CD4-positive, alpha-beta T cell treated with Interleukin-10 for 1 hour (primary cell): ENCODE data around the gene KRTAP9-4.
"Not testable (repeated sequence)": the region's sequence is repeated elsewhere in the genome, so short reads cannot be mapped to it uniquely, and the experiment has no call there.

Experiments used
- DNase-seq: peaks from one replicate; pipeline ENCODE4 v3.0.0-alpha.2; 2020

The KRTAP9-4 gene, protein sequence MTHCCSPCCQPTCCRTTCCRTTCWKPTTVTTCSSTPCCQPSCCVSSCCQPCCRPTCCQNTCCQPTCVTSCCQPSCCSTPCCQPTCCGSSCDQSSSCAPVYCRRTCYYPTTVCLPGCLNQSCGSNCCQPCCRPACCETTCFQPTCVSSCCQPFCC

DNA sequence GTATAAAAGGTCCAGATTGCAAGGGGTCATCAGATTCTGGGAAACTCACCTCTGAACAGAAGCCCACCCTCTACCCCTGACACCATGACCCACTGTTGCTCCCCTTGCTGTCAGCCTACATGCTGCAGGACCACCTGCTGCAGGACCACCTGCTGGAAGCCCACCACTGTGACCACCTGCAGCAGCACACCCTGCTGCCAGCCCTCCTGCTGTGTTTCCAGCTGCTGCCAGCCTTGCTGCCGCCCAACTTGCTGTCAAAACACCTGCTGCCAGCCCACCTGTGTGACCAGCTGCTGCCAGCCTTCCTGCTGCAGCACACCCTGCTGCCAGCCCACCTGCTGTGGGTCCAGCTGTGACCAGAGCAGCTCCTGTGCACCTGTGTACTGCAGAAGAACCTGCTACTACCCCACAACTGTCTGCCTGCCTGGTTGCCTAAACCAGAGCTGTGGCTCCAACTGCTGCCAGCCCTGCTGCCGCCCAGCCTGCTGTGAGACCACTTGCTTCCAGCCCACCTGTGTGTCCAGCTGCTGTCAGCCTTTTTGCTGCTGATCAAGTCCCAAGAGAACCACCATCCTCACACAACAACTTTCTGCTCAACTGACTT, at the start of gene KRTAP9-4:
KRTAP9-4 (plus strand) TSS at position 51 of the 604 bp plus-strand sequence; CDS start at position 85, 34 bp downstream.
- DNase-seq, result not testable (repeated sequence)

DNA sequence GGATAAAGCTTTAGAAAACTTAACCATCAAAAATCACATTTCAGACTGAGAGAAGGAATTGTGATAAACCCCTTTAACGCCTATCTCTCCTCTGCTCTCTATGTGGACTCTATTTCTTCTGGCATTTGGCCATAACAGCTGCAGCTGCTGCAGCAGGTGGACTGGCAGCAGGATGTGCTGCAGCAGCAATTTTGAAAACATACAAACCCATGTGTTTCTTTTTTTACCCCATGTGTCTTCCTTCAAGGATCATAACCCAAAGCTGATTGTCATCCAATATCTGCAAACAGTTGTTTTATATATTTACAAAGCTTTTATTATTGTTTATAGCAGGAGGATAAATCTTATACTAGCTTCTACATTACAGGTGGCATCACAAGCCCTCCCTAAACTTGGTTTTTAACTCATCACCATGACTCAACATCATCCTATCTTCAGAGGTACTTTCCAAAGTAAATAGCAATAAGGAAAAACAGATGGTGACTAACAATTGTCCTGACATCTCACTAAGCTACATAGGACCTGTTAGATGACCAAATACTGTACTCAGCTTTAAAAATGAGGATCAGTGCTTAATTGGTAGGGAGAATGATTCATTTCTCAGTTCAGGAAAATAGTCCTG, 37.5 kb upstream of the KRTAP9-4 start:
- DNase-seq, result no peak

DNA sequence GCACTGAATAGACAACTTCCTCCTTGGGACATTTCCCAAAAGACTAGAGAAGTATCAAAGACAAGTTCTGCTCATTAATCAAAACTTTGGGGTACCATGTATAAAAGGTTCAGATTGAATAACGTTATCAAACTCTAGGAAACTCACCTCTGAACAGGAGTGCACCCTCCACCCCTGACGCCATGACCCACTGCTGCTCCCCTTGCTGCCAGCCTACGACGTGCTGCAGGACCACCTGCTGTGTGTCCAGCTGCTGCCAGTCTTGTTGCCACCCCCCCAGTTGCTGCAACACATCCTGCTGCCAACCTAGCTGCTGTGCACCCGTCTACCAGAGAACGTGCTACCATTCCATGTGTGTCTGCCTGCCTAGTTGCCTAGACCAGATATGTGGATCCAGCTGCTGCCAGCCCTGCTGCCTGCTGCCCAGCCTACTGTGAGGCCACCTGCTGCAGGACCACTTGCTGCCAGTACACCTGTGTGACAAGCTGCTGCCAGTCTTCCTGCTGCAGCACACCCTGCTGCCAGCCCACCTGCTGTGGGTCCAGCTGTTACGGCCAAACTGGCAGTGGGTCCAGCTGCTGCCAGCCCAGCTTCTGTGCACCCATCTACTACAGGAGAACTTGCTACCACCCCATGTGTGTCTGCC, 36.8 kb upstream of the KRTAP9-4 start:
- no peak for DNase-seq

DNA sequence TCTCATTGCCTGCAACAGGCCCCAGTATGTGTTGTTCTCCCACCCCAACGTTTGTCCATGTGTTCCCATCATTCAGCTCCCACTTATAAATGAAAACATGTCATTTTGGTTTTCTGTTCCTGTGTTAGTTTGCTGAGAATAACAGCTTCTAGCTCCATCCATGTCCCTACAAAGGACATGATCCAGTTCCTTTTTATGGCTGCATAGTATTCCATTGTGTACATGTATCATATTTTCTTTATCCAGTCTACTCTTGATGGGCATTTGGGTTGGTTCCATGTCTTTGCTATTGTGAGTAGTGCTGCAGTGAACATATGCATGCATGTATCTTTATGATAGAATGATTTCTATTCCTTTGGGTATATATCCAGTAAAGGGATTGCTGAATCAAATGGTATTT, 33.8 kb upstream of the KRTAP9-4 start:
- no peak for DNase-seq

DNA sequence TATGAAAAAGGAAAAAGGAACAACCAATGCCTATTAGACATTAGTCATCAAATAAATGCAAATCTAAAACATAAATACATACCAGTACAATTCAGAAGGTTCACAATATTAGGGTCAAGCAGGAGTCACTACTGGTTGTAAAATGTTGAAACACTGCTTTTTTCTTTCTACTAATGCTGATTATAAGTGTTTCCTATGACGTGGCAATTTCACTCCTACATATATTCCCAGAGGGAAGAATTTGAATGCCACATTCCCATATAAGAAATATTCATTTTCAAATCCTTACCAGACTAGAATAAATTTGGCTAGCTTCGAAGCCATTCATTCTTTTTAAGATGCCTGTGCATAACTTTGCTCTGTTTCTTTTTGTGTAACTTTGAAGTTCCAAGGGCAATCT, 25.7 kb upstream of the KRTAP9-4 start:
- DNase-seq, result no peak

DNA sequence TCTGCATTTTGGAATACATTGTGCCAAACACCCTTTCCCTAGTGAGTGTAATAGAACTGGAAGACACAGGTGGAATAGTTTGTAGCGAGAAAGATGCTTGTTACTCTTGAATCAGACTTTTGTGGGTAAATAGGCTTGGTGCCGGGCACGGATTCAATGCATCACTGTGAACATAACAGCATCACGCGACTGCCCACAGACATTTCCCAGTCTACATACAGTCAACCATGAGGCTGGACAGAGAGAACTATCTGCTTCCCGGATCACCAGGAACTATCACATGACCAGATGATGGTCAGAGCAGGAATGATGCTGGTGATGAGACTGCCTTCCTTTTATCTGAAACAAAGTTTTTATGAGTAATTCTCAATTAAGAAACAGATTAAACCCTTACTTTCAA, 23.4 kb upstream of the KRTAP9-4 start:
- DNase-seq, result no peak

DNA sequence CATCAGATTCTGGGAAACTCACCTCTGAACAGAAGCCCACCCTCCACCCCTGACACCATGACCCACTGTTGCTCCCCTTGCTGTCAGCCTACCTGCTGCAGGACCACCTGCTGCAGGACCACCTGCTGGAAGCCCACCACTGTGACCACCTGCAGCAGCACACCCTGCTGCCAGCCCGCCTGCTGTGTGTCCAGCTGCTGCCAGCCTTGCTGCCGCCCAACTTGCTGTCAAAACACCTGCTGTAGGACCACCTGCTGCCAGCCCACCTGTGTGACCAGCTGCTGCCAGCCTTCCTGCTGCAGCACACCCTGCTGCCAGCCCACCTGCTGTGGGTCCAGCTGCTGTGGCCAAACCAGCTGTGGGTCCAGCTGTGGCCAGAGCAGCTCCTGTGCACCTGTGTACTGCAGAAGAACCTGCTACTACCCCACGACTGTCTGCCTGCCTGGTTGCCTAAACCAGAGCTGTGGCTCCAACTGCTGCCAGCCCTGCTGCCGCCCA, 22.8 kb upstream of the KRTAP9-4 start, which contains the start of gene KRTAP9-2:
KRTAP9-2 (plus strand) TSS at position 51 of the 498 bp plus-strand sequence; CDS start at position 58, 7 bp downstream.
- not testable (repeated sequence) for DNase-seq

DNA sequence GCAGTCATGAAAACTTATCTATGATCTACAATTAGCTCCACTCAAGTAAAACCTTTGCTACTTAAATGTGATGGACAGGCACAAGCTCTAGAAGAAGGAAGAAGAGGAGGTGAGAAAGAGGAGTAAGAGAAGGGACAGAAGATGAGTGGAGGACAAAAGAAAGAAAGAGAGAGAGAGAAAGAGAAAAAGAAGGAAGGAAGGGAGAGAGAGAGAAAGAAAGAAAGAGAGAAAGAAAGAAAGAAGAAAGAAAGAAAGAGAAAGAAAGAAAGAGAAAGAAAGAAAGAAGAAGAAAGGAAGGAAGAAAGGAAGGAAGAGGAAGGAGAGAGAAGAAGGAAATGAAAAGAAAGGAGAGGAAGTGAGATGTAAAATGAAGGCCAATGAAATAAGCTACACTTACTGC, 19.4 kb upstream of the KRTAP9-4 start:
- DNase-seq, result no peak

DNA sequence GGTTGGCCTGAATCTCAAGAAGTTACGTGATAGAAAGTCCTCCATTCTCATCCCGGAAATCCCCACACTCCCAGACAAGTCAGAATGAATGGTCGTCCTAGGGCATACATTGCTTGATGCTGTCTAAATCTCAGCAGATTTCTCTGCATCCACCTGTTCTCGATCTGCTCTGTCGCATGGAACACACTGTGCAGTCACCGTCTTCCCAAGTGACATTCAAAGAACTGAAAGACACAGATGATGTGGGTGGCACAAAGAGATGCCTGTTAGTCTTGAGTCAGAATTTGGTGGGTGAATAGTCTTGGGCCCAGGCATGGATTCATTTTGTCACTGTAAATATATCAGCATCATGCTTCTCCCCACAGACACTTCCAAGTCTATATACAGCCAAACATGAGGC, 17.8 kb upstream of the KRTAP9-4 start:
- no peak for DNase-seq

DNA sequence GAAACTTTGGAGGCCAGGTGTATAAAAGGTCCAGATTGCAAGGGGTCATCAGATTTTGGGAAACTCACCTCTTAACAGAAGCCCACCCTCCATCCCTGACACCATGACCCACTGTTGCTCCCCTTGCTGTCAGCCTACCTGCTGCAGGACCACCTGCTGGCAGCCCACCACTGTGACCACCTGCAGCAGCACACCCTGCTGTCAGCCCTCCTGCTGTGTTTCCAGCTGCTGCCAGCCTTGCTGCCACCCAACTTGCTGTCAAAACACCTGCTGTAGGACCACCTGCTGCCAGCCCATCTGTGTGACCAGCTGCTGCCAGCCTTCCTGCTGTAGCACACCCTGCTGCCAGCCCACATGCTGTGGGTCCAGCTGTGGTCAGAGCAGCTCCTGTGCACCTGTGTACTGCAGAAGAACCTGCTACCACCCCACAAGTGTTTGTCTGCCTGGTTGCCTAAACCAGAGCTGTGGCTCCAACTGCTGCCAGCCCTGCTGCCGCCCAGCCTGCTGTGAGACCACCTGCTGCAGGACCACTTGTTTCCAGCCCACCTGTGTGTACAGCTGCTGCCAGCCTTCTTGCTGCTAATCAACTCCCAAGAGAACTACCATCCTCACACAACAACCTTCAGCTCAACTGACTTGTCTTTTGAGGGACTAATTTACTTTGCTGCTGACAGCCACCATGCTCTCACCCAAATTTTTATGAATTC, 16.9 kb upstream of the KRTAP9-4 start, which contains the start of gene KRTAP9-3:
KRTAP9-3 (plus strand) TSS at position 51 of the 707 bp plus-strand sequence; CDS start at position 104, 53 bp downstream.
- DNase-seq, result not testable (repeated sequence)

DNA sequence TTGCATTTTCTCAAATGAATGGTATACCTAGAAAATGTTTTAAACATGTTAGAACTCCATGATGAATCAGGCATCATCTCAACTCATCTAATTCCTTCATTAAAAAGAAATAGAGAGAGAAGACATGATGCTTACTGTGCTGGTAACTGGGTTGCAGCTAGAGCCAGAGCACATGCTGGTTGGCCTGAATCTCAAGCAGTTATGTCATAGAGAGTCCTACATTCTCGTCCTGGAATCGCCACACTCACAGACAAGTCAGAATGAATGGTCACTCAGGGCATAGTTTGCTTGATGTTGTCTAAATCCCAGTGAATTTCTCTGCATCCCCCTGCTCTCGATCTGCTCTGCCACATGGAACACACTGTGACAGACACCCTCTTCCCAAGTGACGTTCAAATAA, 12.4 kb upstream of the KRTAP9-4 start:
- DNase-seq, result not testable (repeated sequence)

DNA sequence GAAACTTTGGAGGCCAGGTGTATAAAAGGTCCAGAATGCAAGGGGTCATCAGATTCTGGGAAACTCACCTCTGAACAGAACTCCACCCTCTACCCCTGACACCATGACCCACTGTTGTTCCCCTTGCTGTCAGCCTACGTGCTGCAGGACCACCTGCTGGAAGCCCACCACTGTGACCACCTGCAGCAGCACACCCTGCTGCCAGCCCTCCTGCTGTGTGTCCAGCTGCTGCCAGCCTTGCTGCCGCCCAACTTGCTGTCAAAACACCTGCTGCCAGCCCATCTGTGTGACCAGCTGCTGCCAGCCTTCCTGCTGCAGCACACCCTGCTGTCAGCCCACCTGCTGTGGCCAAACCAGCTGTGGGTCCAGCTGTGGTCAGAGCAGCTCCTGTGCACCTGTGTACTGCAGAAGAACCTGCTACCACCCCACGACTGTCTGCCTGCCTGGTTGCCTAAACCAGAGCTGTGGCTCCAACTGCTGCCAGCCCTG, 11.5 kb upstream of the KRTAP9-4 start, which contains the start of gene KRTAP9-8:
KRTAP9-8 (plus strand) TSS at position 51 of the 489 bp plus-strand sequence; CDS start at position 104, 53 bp downstream.
- not testable (repeated sequence) for DNase-seq

DNA sequence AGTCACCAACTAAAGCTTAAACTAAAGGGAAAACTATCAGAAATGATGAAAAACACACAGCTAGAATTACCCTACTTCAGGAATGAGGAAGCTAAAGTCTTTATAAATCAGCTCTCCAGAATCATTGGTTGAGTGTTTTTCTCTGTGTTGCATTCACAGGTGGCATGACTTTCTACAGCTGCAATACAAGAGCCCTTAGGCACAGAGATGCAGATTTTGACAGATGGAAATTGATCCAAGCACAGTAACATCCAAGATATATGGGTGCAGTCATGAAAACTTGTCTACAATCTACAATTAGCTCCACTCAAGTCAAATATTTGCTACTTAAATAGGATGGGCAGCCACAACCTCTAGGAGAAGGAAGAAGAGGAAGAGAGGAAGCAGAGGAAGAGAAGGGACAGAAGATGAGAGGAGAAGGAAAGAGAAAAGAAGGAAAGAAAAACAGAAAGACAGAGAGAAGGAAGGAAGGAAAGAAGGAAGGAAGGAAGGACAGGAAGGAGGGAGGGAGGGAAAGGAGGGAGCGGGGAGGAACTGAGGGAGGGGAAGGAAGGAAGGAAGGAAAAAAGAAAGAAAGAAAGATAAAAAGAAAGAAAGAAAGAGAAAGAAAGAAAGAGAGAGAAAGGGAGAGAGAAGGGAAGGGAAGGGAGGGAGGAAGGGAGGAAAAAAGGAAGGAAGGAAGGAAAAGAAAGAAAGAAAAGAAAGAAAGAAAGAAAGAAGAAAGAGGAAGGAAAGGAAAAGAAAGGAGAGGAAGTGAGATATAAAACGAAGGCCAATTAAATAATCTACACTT, 2.3 kb upstream of the KRTAP9-4 start:
- DNase-seq, result not testable (repeated sequence)

DNA sequence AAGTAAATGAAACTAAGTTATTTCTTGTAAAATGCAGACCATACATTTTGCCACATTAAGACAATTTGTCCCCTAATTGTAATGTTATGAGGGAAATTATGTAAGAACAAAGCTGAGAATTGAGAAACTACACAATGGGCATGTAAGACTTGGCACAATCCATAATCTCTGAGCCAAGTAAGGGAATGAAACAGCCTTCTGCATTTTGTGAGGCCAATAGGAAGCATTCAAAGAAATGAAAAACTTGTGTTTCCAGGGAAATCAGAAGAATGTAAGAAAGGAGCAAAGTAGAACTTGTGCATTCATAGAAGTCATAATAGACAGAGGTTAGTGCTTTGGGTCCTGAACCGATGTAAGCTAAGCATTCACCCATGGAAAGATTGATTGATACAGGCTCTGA, 1.8 kb downstream of the KRTAP9-4 start:
- no peak for DNase-seq

DNA sequence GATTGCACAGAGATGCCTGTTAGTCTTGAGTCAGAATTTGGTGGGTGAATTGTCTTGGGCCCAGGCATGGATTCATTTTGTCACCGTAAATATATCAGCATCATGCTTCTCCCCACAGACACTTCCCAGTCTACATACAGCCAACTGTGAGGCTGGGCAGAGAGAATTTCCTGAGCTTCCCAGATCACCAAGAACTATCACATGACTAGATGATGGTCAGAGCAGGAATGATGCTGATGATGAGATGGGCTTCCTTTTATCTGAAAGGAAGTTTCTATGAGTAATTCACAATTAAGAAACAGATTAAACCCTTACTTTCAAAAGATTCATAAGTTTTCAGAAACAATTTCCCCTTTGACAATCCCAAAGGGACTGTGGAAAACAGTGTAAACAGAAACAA, 5.4 kb downstream of the KRTAP9-4 start:
- DNase-seq, result no peak

DNA sequence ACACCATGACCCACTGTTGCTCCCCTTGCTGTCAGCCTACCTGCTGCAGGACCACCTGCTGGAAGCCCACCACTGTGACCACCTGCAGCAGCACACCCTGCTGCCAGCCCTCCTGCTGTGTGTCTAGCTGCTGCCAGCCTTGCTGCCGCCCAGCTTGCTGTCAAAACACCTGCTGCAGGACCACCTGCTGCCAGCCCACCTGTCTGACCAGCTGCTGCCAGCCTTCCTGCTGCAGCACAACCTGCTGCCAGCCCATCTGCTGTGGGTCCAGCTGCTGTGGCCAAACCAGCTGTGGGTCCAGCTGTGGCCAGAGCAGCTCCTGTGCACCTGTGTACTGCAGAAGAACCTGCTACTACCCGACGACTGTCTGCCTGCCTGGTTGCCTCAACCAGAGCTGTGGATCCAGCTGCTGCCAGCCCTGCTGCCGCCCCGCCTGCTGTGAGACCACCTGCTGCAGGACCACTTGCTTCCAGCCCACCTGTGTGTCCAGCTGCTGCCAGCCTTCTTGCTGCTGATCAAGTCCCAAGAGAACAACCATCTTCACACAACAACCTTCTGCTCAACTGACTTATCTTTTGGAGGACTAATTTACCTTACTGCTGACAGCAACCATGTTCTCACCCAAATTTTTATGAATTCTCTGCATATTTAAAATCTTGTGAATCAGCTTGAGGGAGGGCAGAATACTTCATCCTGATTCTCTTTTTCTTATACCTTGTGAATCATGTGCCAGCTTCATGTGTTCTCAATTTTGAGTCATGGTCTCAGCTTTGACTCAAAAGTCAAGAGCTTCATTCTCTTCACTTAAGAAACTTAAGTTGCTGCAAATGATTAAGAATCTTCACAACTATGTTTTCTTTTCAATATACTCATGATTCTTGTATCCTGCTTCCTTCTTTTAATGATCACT, 6.1 kb downstream of the KRTAP9-4 start, which contains the start of gene KRTAP9-9:
KRTAP9-9 (plus strand) TSS at position 4 of the 910 bp plus-strand sequence.
- not testable (repeated sequence) for DNase-seq

DNA sequence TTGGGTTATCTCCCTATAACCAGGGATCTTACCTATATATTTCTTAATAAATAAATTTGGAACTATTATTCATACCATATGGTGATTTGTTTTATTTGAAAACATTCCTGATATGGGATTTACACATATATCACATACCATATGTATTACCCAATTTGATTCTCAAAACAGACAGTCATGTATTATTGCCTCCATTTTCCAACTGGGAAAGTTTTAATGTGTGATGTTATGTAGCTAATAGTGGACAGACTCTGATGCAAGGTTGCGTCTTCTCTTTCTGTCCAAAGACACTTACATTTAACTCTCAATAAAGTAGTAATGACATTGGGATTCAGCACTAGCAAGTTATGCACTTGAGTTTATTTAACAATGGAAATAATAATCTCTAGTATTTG, 6.8 kb downstream of the KRTAP9-4 start:
- no peak for DNase-seq

DNA sequence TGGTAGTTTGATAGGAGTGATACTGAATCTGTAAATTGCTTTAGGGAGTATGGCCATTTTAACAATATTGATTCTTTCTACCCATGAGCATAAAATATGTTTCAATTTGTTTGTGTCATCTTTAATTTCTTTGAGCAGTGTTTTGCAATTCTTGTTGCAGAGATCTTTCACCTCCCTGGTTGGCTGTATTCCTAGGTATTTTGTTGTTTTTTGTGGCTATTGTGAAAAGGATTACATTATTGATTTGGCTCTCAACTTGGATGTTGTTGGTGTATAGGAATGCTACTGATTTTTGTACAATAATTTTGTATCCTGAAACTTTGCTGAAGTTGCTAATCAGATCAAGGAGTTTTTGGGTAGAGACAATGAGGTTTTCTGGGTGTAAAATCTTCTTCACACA, 8.9 kb downstream of the KRTAP9-4 start:
- no peak for DNase-seq

DNA sequence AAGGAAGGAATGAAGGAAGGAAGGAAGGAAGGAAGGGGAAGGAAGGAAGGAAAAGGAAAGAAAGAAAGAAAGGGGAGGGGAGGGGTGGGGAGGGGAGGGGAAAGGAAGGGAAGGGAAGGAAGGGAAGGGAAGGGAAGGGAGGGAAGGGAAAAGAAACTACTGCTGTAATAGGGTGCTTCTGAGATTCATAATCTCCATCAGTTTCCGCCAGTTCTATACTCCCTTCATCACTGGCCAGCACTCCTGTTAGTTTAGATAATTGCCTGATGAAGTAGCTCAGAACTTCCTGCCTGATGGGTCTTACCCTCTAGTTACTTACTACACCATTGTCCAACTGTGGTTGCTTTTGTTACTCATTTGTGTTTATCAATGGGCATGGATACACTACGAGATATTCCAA, 13.7 kb downstream of the KRTAP9-4 start:
- DNase-seq, result no peak

DNA sequence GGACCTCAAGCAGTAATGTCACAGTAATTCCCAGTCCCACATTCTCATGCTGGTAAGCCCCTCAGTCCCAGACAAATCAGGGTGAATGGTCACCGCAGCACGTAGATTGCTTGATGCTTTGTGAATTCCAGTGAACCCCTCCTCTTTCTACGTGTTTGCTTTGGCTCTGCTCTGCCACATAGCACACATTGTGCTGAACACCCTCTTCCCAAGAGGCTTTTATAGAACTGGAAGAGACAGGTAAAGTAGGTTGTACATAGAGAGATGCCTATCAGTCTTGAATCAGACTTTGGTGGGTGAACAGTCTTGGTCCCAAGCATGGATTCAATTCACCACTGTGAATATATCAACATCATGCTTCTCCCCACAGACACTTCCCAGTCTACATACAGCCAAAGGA, 15.1 kb downstream of the KRTAP9-4 start:
- no peak for DNase-seq
